ENCODE measurements around the gene TBC1D22A.

Gene TBC1D22A

GRCh38 chr22:46866591-46866990, 104.1 kb downstream of the TBC1D22A start:
- no peak overlapping the region for H3K4me3 Mint-ChIP-seq
- no peaks in the 10 kb centered on the region for H3K27me3 Mint-ChIP-seq (ENCODE audit: low read depth)
- no peak overlapping the region for H3K27ac Mint-ChIP-seq
- no peak for TF ChIP-seq CTCF (IDR thresholded peaks at IDR 0.05; ENCODE audit: unreplicated experiment in 3 of 3)
- H3K36me3 Mint-ChIP-seq (ENCODE audit: low read depth), result peaks cover 57% of the 10 kb centered on the region
- H3K9me3 Mint-ChIP-seq, result peaks cover 29% of the 10 kb centered on the region
- peaks cover 3% of the 10 kb centered on the region for H3K4me1 Mint-ChIP-seq

DNA sequence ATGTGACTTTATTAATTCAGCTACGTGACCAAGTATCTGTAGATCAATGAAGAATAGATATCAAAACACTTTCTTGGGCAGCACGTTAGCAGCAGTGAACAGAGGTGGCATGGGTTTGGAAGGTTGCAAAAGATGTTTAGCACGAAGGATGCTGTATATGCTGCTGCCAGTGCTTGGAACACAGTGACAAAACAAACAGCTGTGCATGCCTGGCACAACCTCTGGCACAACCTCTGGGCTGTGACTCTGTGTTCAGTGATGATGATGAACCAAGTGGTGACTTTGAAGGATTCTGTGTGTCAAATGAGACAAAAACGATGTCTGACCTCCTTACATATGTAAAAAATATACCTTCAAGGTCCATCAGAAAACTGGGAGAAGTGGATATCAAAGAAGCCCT, 104.7 kb downstream of the TBC1D22A start:
- no peak overlapping the region for H3K27ac Mint-ChIP-seq
- peaks cover 3% of the 10 kb centered on the region for H3K4me1 Mint-ChIP-seq
- H3K4me3 Mint-ChIP-seq, result no peak overlapping the region
- H3K9me3 Mint-ChIP-seq, result peaks cover 32% of the 10 kb centered on the region
- TF ChIP-seq CTCF (IDR thresholded peaks at IDR 0.05; ENCODE audit: unreplicated experiment in 3 of 3), result no peak
- H3K27me3 Mint-ChIP-seq (ENCODE audit: low read depth), result no peaks in the 10 kb centered on the region
- H3K36me3 Mint-ChIP-seq (ENCODE audit: low read depth), result peaks cover 61% of the 10 kb centered on the region

DNA sequence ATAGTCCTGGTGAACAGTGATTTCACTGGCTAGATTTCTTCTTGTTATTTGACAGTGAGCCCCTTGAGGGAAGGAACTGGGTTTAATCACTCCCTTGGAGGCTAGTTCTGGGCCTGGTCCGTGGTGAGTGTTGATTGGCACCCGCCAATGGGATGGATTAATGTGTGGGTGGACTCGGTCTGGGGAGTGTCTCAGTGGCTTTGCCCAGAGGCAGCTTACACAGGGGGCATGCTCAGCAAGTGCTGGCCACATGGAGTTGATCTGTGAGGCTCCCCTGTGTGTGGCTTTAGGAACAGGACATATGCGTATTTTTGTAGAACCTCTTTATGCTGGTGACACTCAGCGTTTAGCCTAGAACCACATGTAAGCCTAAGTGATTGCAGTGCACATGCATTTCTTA, 106.9 kb downstream of the TBC1D22A start:
- H3K27me3 Mint-ChIP-seq (ENCODE audit: low read depth), result no peaks in the 10 kb centered on the region
- peaks cover 64% of the 10 kb centered on the region for H3K36me3 Mint-ChIP-seq (ENCODE audit: low read depth)
- H3K9me3 Mint-ChIP-seq, result peaks cover 43% of the 10 kb centered on the region
- no peak overlapping the region for H3K4me3 Mint-ChIP-seq
- H3K27ac Mint-ChIP-seq, result no peak overlapping the region
- TF ChIP-seq CTCF (IDR thresholded peaks at IDR 0.05; ENCODE audit: unreplicated experiment in 3 of 3), result no peak
- peaks cover 3% of the 10 kb centered on the region for H3K4me1 Mint-ChIP-seq

- Mint-ChIP-seq H3K36me3 (ENCODE audit: low read depth) (peaks cover 65% of the 10 kb centered on the region), H3K27me3 (ENCODE audit: low read depth) (no peaks in the 10 kb centered on the region), H3K27ac (peak overlapping the region in 1 of 3 experiments; percentile 13), H3K4me3 (no peak overlapping the region), H3K9me3 (peaks cover 45% of the 10 kb centered on the region), H3K4me1 (peaks cover 3% of the 10 kb centered on the region)
- TF ChIP-seq CTCF (IDR thresholded peaks at IDR 0.05; ENCODE audit: unreplicated experiment in 3 of 3), result no peak
Measured at GRCh38 chr22:46869831-46870441, 107.5 kb downstream of the TBC1D22A start.

GRCh38 chr22:46871826-46872225, 109.4 kb downstream of the TBC1D22A start:
- Mint-ChIP-seq H3K27ac (no peak overlapping the region), H3K4me1 (peaks cover 3% of the 10 kb centered on the region), H3K9me3 (peaks cover 43% of the 10 kb centered on the region), H3K36me3 (ENCODE audit: low read depth) (peaks cover 57% of the 10 kb centered on the region), H3K27me3 (ENCODE audit: low read depth) (no peaks in the 10 kb centered on the region), H3K4me3 (no peak overlapping the region)
- no peak for TF ChIP-seq CTCF (IDR thresholded peaks at IDR 0.05; ENCODE audit: unreplicated experiment in 3 of 3)

GRCh38 chr22:46875089-46875488, 112.6 kb downstream of the TBC1D22A start:
- peaks cover 39% of the 10 kb centered on the region for H3K9me3 Mint-ChIP-seq
- no peak for TF ChIP-seq CTCF (IDR thresholded peaks at IDR 0.05; ENCODE audit: unreplicated experiment in 3 of 3)
- H3K27ac Mint-ChIP-seq, result no peak overlapping the region
- H3K27me3 Mint-ChIP-seq (ENCODE audit: low read depth), result no peaks in the 10 kb centered on the region
- H3K4me1 Mint-ChIP-seq, result peaks cover 6% of the 10 kb centered on the region
- H3K36me3 Mint-ChIP-seq (ENCODE audit: low read depth), result peaks cover 36% of the 10 kb centered on the region
- H3K4me3 Mint-ChIP-seq, result no peak overlapping the region
